SK-N-SH (cell line): ENCODE measurements around the gene WWTR1. TPM values are rescaled to one million over a fixed set of nuclear protein-coding genes. Genes with fewer than 3 reads are reported as not detected.

Experiments used
- CHD2 ChIP-seq: fragments of 150-350 bp; IDR thresholded peaks from 2 replicates; pipeline ENCODE4 v1.6.1; 2018; ENCODE audit warnings: low read length; ENCODE audit not compliant: partially characterized antibody
- EP300 ChIP-seq, 2 experiments: IDR thresholded peaks; 2 replicates each; pipeline versions ENCODE4 v1.4.0 to v1.6.1; 2012; ENCODE audit warnings: borderline replicate concordance in 1 of 2, low read depth in 1 of 2, low read length in 1 of 2
- EZH2phosphoT487 ChIP-seq: fragments of 200-600 bp; sonication (generic); IDR thresholded peaks from 2 replicates; pipeline ENCODE4 v1.6.1; 2017; ENCODE audit warnings: low read depth, mixed run types, mild to moderate bottlenecking, antibody characterized with exemption, moderate library complexity, borderline replicate concordance
- FOSL2 ChIP-seq: IDR thresholded peaks from 2 replicates; pipeline ENCODE4 v1.4.0; 2012; ENCODE audit warnings: low read depth, mild to moderate bottlenecking, moderate library complexity, borderline replicate concordance
- FOXJ3 ChIP-seq: sonication (generic); formaldehyde crosslinking; IDR thresholded peaks from 2 replicates; pipeline ENCODE4 v1.5.1; 2020; ENCODE audit warnings: mild to moderate bottlenecking, missing genetic modification reagents
- IRF3 ChIP-seq: fragments of 150-350 bp; IDR thresholded peaks from 2 replicates; pipeline ENCODE4 v1.6.1; 2016; ENCODE audit warnings: mild to moderate bottlenecking, low read depth, low read length
- MAX ChIP-seq: IDR thresholded peaks from 2 replicates; pipeline ENCODE4 v1.4.0; 2012; ENCODE audit warnings: low read depth
- MXI1 ChIP-seq: IDR thresholded peaks from 2 replicates; pipeline ENCODE4 v1.6.1; 2012; ENCODE audit warnings: mild to moderate bottlenecking, low read depth, low read length, improper control_type of control experiment
- NRF1 ChIP-seq: IDR thresholded peaks from 2 replicates; pipeline ENCODE4 v1.6.1; 2012; ENCODE audit warnings: low read depth, mild to moderate bottlenecking, low read length
- PBX3 ChIP-seq: IDR thresholded peaks from 2 replicates; pipeline ENCODE4; 2012
- POLR2AphosphoS5 ChIP-seq: IDR thresholded peaks from 2 replicates; pipeline ENCODE4 v1.6.1; 2012; ENCODE audit warnings: low read depth, low read length
- RAD21 ChIP-seq: IDR thresholded peaks from 2 replicates; pipeline ENCODE4 v1.6.1; 2012; ENCODE audit warnings: mild to moderate bottlenecking, low read length
- REST ChIP-seq: IDR thresholded peaks from 2 replicates; pipeline ENCODE4 v1.6.1; 2012; ENCODE audit warnings: mild to moderate bottlenecking, low read depth, low read length, moderate library complexity
- RFX5 ChIP-seq: IDR thresholded peaks from 2 replicates; pipeline ENCODE4 v1.6.1; 2012; ENCODE audit warnings: mild to moderate bottlenecking, improper control_type of control experiment, low read length
- RXRA ChIP-seq: IDR thresholded peaks from 2 replicates; pipeline ENCODE4 v1.4.0; 2012; ENCODE audit warnings: low read depth, mild to moderate bottlenecking, borderline replicate concordance
- SIN3A ChIP-seq: IDR thresholded peaks from 2 replicates; pipeline ENCODE4 v1.6.1; 2012; ENCODE audit warnings: low read depth, mild to moderate bottlenecking, low read length, moderate library complexity, borderline replicate concordance
- USF2 ChIP-seq: fragments of 150-350 bp; IDR thresholded peaks from 2 replicates; pipeline ENCODE4 v1.6.1; 2017; ENCODE audit warnings: antibody characterized with exemption, low read length, low read depth, borderline replicate concordance
- YY1 ChIP-seq: IDR thresholded peaks from 2 replicates; pipeline ENCODE4 v1.4.0; 2012; ENCODE audit warnings: low read depth, mild to moderate bottlenecking
- ZBTB33 ChIP-seq: IDR thresholded peaks from 2 replicates; pipeline ENCODE4 v1.4.0; 2012; ENCODE audit warnings: low read depth, borderline replicate concordance
- polyA plus RNA-seq, 3 experiments: library from polyadenylated mRNA; depleted of rRNA; stranded (reverse); fragments of >200 nt; gene quantifications; 2 replicates each; pipeline ENCODE4 v1.2.3, GENCODE V29; 2012

WWTR1 gene
- polyA plus RNA-seq, 1 of the 3 experiments (the other 2 are of a cell fraction), result 60.6 TPM

- TF ChIP-seq USF2 (no peak), RAD21 (no peak), IRF3 (no peak), EZH2phosphoT487 (no peak), SIN3A (no peak), YY1 (no peak), RFX5 (no peak), RXRA (no peak), PBX3 (no peak), EP300 (IDR thresholded peaks at IDR 0.05; ENCODE audit: borderline replicate concordance in 1 of 2, low read depth in 1 of 2, low read length in 1 of 2) (peak in 1 of 2 experiments; percentile 67; a peak in 2 of 4 replicates), NRF1 (no peak), FOXJ3 (CRISPR knock-in tag) (no peak), FOSL2 (peak; percentile 39; the same call in 1 of the 2 replicates), POLR2AphosphoS5 (no peak), MXI1 (no peak), ZBTB33 (no peak), CHD2 (peak; percentile 23), MAX (no peak), REST (no peak)
Measured at GRCh38 chr3:149472030-149472797, 185.6 kb downstream of the WWTR1 start (continued).
